OCI-LY1 (cell line): ENCODE data around the gene PHLDB2.

ENCODE experiments used
- H2AFZ ChIP-seq: fragments of 200-600 bp; sonication (generic), shearing (Covaris generic); 2 replicates; pipeline ENCODE4 v1.6.0; 2014; ENCODE audit warnings: antibody characterized with exemption, mild to moderate bottlenecking, low read length
- H3F3A ChIP-seq: fragments of 200-600 bp; sonication (generic), shearing (Covaris generic); 2 replicates; pipeline ENCODE4 v1.6.0; 2014; ENCODE audit warnings: mild to moderate bottlenecking, antibody characterized with exemption, low read length, moderate library complexity; ENCODE audit not compliant: insufficient read depth
- H3K27ac ChIP-seq: fragments of 200-600 bp; sonication (generic); 2 replicates; pipeline ENCODE4 v1.5.1; 2014; ENCODE audit warnings: low read length, mixed run types, mild to moderate bottlenecking, low read depth; ENCODE audit not compliant: poor library complexity, severe bottlenecking
- H3K27me3 ChIP-seq: fragments of 200-600 bp; sonication (generic); 2 replicates; pipeline ENCODE4 v1.6.0; 2014; ENCODE audit warnings: antibody characterized with exemption, mild to moderate bottlenecking, low read length, moderate library complexity; ENCODE audit not compliant: insufficient read depth
- H3K36me3 ChIP-seq: fragments of 200-600 bp; sonication (generic); 2 replicates; pipeline ENCODE4 v1.6.1; 2014; ENCODE audit warnings: mild to moderate bottlenecking, antibody characterized with exemption, low read length, moderate library complexity, mixed read lengths; ENCODE audit not compliant: insufficient read depth
- H3K4me1 ChIP-seq: fragments of 200-600 bp; sonication (generic); 2 replicates; pipeline ENCODE4 v1.5.1; 2014; ENCODE audit warnings: mild to moderate bottlenecking, low read length, moderate library complexity; ENCODE audit not compliant: insufficient read depth, severe bottlenecking
- H3K4me2 ChIP-seq: fragments of 200-600 bp; sonication (generic), shearing (Covaris generic); 2 replicates; pipeline ENCODE4 v1.6.1; 2014; ENCODE audit warnings: low read length
- H3K4me3 ChIP-seq: fragments of 200-600 bp; sonication (generic); 2 replicates; pipeline ENCODE4 v1.5.1; 2014; ENCODE audit warnings: low read length, low read depth, mild to moderate bottlenecking, mixed read lengths; ENCODE audit not compliant: poor library complexity, severe bottlenecking
- H3K79me2 ChIP-seq: fragments of 200-600 bp; shearing (Covaris generic); 2 replicates; pipeline ENCODE4 v1.6.1; 2016; ENCODE audit warnings: mixed run types, low read length, mixed read lengths; ENCODE audit not compliant: insufficient read depth
- H3K9ac ChIP-seq: fragments of 200-600 bp; sonication (generic), shearing (Covaris generic); 2 replicates; pipeline ENCODE4 v1.6.1; 2014; ENCODE audit warnings: mild to moderate bottlenecking, low read length, mixed read lengths
- H3K9me2 ChIP-seq: fragments of 200-600 bp; sonication (generic), shearing (Covaris generic); 2 replicates; pipeline ENCODE4 v1.6.1; 2014; ENCODE audit warnings: low read depth, mild to moderate bottlenecking, low read length, mixed read lengths
- H3K9me3 ChIP-seq: fragments of 200-600 bp; shearing (Covaris generic); 2 replicates; pipeline ENCODE4 v1.6.1; 2014; ENCODE audit warnings: low read length, mixed read lengths
- H4K20me1 ChIP-seq: fragments of 200-600 bp; sonication (generic), shearing (Covaris generic); 2 replicates; pipeline ENCODE4 v1.6.0; 2016; ENCODE audit warnings: mild to moderate bottlenecking, low read length; ENCODE audit not compliant: insufficient read depth
- CTCF ChIP-seq: fragments of 200-600 bp; sonication (generic), shearing (Covaris generic); IDR thresholded peaks from 2 replicates; pipeline ENCODE4 v1.5.1; 2017; ENCODE audit warnings: mild to moderate bottlenecking, antibody characterized with exemption, low read length, moderate library complexity, mixed read lengths
- EZH2 ChIP-seq: fragments of 200-600 bp; sonication (generic), shearing (Covaris generic); IDR thresholded peaks from 2 replicates; pipeline ENCODE4 v1.8.0; 2017; ENCODE audit warnings: borderline replicate concordance, mixed run types, mild to moderate bottlenecking, antibody characterized with exemption, low read length, moderate library complexity, mixed read lengths

The PHLDB2 gene

GRCh38 chr3:112000966-112001365 lies 141.9 kb downstream of the PHLDB2 start:
- peaks cover 10% of the 10 kb centered on the region for H3K4me1 ChIP-seq
- H3K9me3 ChIP-seq: no peaks in the 10 kb centered on the region
- H3K36me3 ChIP-seq: no peaks in the 10 kb centered on the region
- no peaks in the 10 kb centered on the region for H3K27me3 ChIP-seq
- H3K9me2 ChIP-seq: no peaks in the 10 kb centered on the region
- no peak overlapping the region for H2AFZ ChIP-seq
- TF ChIP-seq CTCF (no peak), EZH2 (no peak)
- H3K4me3 ChIP-seq: no peak overlapping the region
- H3F3A ChIP-seq: no peaks in the 10 kb centered on the region
- H4K20me1 ChIP-seq: no peaks in the 10 kb centered on the region
- no peak overlapping the region for H3K27ac ChIP-seq
- H3K9ac ChIP-seq: no peak overlapping the region
- H3K4me2 ChIP-seq: no peak overlapping the region
- H3K79me2 ChIP-seq: no peaks in the 10 kb centered on the region

GRCh38 chr3:112001526-112001925 lies 142.5 kb downstream of the PHLDB2 start:
- Histone ChIP-seq H3K79me2 (no peaks in the 10 kb centered on the region), H3K27ac (no peak overlapping the region)

GRCh38 chr3:112002096-112002971 lies 143.3 kb downstream of the PHLDB2 start:
- no peak overlapping the region for H3K9ac ChIP-seq
- no peak overlapping the region for H2AFZ ChIP-seq
- no peaks in the 10 kb centered on the region for H3K9me2 ChIP-seq
- no peaks in the 10 kb centered on the region for H3K9me3 ChIP-seq
- TF ChIP-seq EZH2: no peak
- no peak for TF ChIP-seq CTCF
- no peak overlapping the region for H3K4me2 ChIP-seq
- no peaks in the 10 kb centered on the region for H3K79me2 ChIP-seq
- peaks cover 10% of the 10 kb centered on the region for H3K4me1 ChIP-seq
- H4K20me1 ChIP-seq: no peaks in the 10 kb centered on the region
- H3K27me3 ChIP-seq: no peaks in the 10 kb centered on the region
- H3F3A ChIP-seq: no peaks in the 10 kb centered on the region
- no peaks in the 10 kb centered on the region for H3K36me3 ChIP-seq
- no peak overlapping the region for H3K4me3 ChIP-seq
- no peak overlapping the region for H3K27ac ChIP-seq

More at GRCh38 chr3:112001526-112001925, 142.5 kb downstream of the PHLDB2 start:
- H3K9me3 ChIP-seq: no peaks in the 10 kb centered on the region
- no peaks in the 10 kb centered on the region for H3K9me2 ChIP-seq
- no peak overlapping the region for H3K9ac ChIP-seq
- H3K4me3 ChIP-seq: no peak overlapping the region
- no peak for TF ChIP-seq EZH2
- no peak for TF ChIP-seq CTCF
- H3F3A ChIP-seq: no peaks in the 10 kb centered on the region
- no peaks in the 10 kb centered on the region for H4K20me1 ChIP-seq
- peaks cover 10% of the 10 kb centered on the region for H3K4me1 ChIP-seq
- H2AFZ ChIP-seq: no peak overlapping the region
- no peak overlapping the region for H3K4me2 ChIP-seq
- no peaks in the 10 kb centered on the region for H3K36me3 ChIP-seq
- H3K27me3 ChIP-seq: no peaks in the 10 kb centered on the region
